ENCODE results near the gene EMX2.

EMX2 gene

GRCh38 chr10:117591043-117591442 lies 48.5 kb downstream of the EMX2 start:
- no peak overlapping the region for H3K4me3 ChIP-seq (ENCODE audit: low read depth, low read length)

DNA sequence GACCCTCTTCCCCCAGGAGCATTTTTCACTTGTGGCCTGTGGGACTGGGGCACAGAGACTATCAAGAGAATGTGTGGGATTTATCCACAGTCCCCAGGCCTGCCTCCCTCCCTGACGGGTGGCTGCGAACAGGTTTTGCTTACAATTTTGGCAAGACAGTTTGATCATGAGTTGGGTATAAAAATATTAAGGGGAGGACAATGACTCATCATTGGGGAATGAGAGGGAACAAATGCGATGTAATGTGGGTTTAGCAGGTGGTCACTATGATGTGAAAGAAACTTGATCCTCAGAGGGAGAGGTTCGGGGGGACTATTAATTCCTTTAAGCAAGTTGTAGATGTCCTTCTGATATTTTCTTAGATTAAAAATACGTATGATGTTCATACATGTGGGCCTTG lies 52.2 kb downstream of the EMX2 start:
- H3K4me3 ChIP-seq (ENCODE audit: low read depth, low read length), result no peak overlapping the region

- H3K4me3 ChIP-seq (ENCODE audit: low read depth, low read length), result no peak overlapping the region
These were observed 54.2 kb downstream of the EMX2 start for GRCh38 chr10:117596706-117597105.

- no peak overlapping the region for H3K4me3 ChIP-seq (ENCODE audit: low read depth, low read length)
These were observed 54.7 kb downstream of the EMX2 start for GRCh38 chr10:117597216-117597615.

Data from iPS-11a (cell line).